Psoas muscle (tissue), 8 donors: Measurements from ENCODE around the gene YJU2. TPM values are rescaled to one million over a fixed set of nuclear protein-coding genes. Genes with fewer than 3 reads are reported as not detected.

Experiments
- ATAC-seq, 4 donors: fragments of 200-7000 bp; cut with Tn5 transposase; one replicate each; pipeline ENCODE4 v1.9.1; 2020; ENCODE audit warnings: moderate library complexity in 3 of 4, mild to moderate bottlenecking in 2 of 4
- DNase-seq, 2 donors: peaks; one replicate each; pipeline ENCODE4 v3.0.0-alpha.2; 2020
- H3K27ac ChIP-seq: fragments of 200-600 bp; one replicate; pipeline ENCODE4 v1.8.0; 2022
- H3K27me3 ChIP-seq, 3 donors: fragments of 200-600 bp in 1 of 3; one replicate each; pipeline versions ENCODE4 v1.6.1 to v1.8.0; 2013 to 2022; ENCODE audit warnings: low read length in 2 of 3, mild to moderate bottlenecking in 2 of 3, moderate library complexity in 1 of 3; ENCODE audit not compliant: insufficient read depth in 3 of 3
- H3K36me3 ChIP-seq, 2 donors: fragments of 200-600 bp in 1 of 2; one replicate each; pipeline versions ENCODE4 v1.6.1 to v1.8.0; 2013 to 2022; ENCODE audit warnings: low read depth in 1 of 2, mild to moderate bottlenecking in 1 of 2, moderate library complexity in 1 of 2; ENCODE audit not compliant: insufficient read depth in 1 of 2
- H3K4me1 ChIP-seq: fragments of 200-600 bp; one replicate; pipeline ENCODE4 v1.8.0; 2022
- H3K4me3 ChIP-seq: fragments of 200-600 bp; one replicate; pipeline ENCODE4 v1.8.0; 2022; ENCODE audit warnings: mild to moderate bottlenecking
- H3K9me3 ChIP-seq: fragments of 200-600 bp; one replicate; pipeline ENCODE4 v1.8.0; 2022
- CTCF ChIP-seq: fragments of 200-600 bp; IDR thresholded peaks from one replicate; pipeline ENCODE4 v1.8.0; 2022; ENCODE audit warnings: antibody characterized with exemption
- WGBS, 3 donors: extraction: QIAGEN DNeasy Blood & Tissue Kit; methylation state at CpG; one replicate each; pipeline versions ENCODE4 v1.1.6 to v1.1.7; 2013; 5-methylcytosine and 5-hydroxymethylcytosine counted together
- intact Hi-C, 2 donors: fragments of 100-400 bp; cut with DNase I; formaldehyde crosslinking; loops; one replicate each; pipeline versions ENCODE4 v1.11.0 to v1.14.2; 2022
- polyA plus RNA-seq, 3 donors: library from polyadenylated mRNA; stranded (reverse); fragments of 200-250 nt; gene quantifications; one replicate each; pipeline ENCODE4 v1.2.3, GENCODE V29; 2013
- total RNA-seq, 4 donors: library from RNA; stranded (reverse); fragmentation: NEBNext Ultra II Directional in 2 of 4; extraction: Animal tissue kit (Norgen Biotek cat#: 25700) in 2 of 4; gene quantifications; one replicate each; pipeline versions ENCODE4 v1.2.1 to v1.2.4, GENCODE V29; 2021 to 2023
- donor health status: healthy with polysubstance abuse.
- donor health status: DM: no; HTN: no; CAD: no; lungs with moderate emphysema.
- donor health status: Bipolar disorder and iron deficiency.
- donor health status: healthy.
- donor health status: DM: yes; HTN: yes; CAD: no.
- donor health status: DM: no; HTN: no; CAD: no.
- donor health status: DM: no; HTN: no; CAD: no.
- donor health status: DM: yes; HTN: yes; CAD: no.

The YJU2 gene
- total and polyA plus RNA-seq, 7 donors, result 11.7 to 39.9 (median 17.7) TPM

- intact Hi-C loops, result no loop called here
- Histone ChIP-seq H3K27ac (no peak overlapping the region), H3K36me3 (peaks cover 18 to 100% of the 10 kb centered on the region in 2 donors), H3K27me3 (no peaks in the 10 kb centered on the region), H3K4me1 (no peaks in the 10 kb centered on the region), H3K4me3 (no peak overlapping the region), H3K9me3 (peaks cover 5% of the 10 kb centered on the region)
- ATAC-seq, result no peak
- TF ChIP-seq CTCF, result no peak
- 92 to 97% (median 94%) methylated on average over 23 to 28 of the region's 28 CpGs for WGBS, 3 donors
- no peak for DNase-seq
Observed at GRCh38 chr19:4258181-4258580, 11.3 kb downstream of the YJU2 start.

- no peak overlapping the region for H3K4me3 ChIP-seq
- no peak for TF ChIP-seq CTCF
- H3K27me3 ChIP-seq, result no peaks in the 10 kb centered on the region
- peaks cover 5% of the 10 kb centered on the region for H3K9me3 ChIP-seq
- intact Hi-C loops, result loop anchor here in 1 of 2 donors (10.0 kb wide), 1 partner anchor 264 kb away; no protein-coding TSS in a partner anchor
- 91 to 94% (median 94%) methylated on average over 11 of the region's 11 CpGs for WGBS, 3 donors
- peaks cover 10 to 95% of the 10 kb centered on the region in 2 donors for H3K36me3 ChIP-seq
- H3K4me1 ChIP-seq, result no peaks in the 10 kb centered on the region
- DNase-seq (no peak), ATAC-seq (no peak)
- H3K27ac ChIP-seq, result no peak overlapping the region
Observed at GRCh38 chr19:4260613-4261191, 13.8 kb downstream of the YJU2 start.

GRCh38 chr19:4264812-4265211, 17.9 kb downstream of the YJU2 start:
- H3K27ac ChIP-seq, result no peak overlapping the region
- no peaks in the 10 kb centered on the region for H3K27me3 ChIP-seq
- H3K36me3 ChIP-seq, result peaks cover 12 to 91% of the 10 kb centered on the region in 2 donors
- no peaks in the 10 kb centered on the region for H3K4me1 ChIP-seq
- H3K9me3 ChIP-seq, result no peaks in the 10 kb centered on the region
- TF ChIP-seq CTCF, result no peak
- WGBS, 3 donors, result 72 to 89% (median 81%) methylated on average over 4 of the region's 4 CpGs
- intact Hi-C loops, result loop anchor here in 1 of 2 donors (10.0 kb wide), 1 partner anchor 260 kb away; no protein-coding TSS in a partner anchor
- no peak overlapping the region for H3K4me3 ChIP-seq
- no peak for ATAC-seq
- no peak for DNase-seq

- no peaks in the 10 kb centered on the region for H3K9me3 ChIP-seq
- no peaks in the 10 kb centered on the region for H3K4me1 ChIP-seq
- H3K27me3 ChIP-seq, result no peaks in the 10 kb centered on the region
- no peak for TF ChIP-seq CTCF
- no peak for DNase-seq
- H3K36me3 ChIP-seq, result peaks cover 12 to 91% of the 10 kb centered on the region in 2 donors
- ATAC-seq, result no peak
- H3K4me3 ChIP-seq, result no peak overlapping the region
- WGBS, 3 donors, result 90 to 95% (median 90%) methylated on average over 16 to 18 of the region's 18 CpGs
- no peak overlapping the region for H3K27ac ChIP-seq
- intact Hi-C loops, result loop anchor here in 1 of 2 donors (2.0 to 10.0 kb wide), 2 partner anchors 88 to 258 kb away; no protein-coding TSS in a partner anchor
Observed at GRCh38 chr19:4266253-4267000, 19.5 kb downstream of the YJU2 start.
